Activated gamma-delta T cell (primary cell): ENCODE data around the gene PCDHA9.
"Not testable (repeated sequence)": the region's sequence is repeated elsewhere in the genome, so short reads cannot be mapped to it uniquely, and the experiment has no call there.

Experiments used
- DNase-seq: peaks from one replicate; lab custom pipeline; 2025; lab: John Stamatoyannopoulos, UW
- total RNA-seq, 2 donors: gene quantifications; one replicate each; lab custom pipeline; 2026; lab: John Stamatoyannopoulos, UW

Gene PCDHA9, protein sequence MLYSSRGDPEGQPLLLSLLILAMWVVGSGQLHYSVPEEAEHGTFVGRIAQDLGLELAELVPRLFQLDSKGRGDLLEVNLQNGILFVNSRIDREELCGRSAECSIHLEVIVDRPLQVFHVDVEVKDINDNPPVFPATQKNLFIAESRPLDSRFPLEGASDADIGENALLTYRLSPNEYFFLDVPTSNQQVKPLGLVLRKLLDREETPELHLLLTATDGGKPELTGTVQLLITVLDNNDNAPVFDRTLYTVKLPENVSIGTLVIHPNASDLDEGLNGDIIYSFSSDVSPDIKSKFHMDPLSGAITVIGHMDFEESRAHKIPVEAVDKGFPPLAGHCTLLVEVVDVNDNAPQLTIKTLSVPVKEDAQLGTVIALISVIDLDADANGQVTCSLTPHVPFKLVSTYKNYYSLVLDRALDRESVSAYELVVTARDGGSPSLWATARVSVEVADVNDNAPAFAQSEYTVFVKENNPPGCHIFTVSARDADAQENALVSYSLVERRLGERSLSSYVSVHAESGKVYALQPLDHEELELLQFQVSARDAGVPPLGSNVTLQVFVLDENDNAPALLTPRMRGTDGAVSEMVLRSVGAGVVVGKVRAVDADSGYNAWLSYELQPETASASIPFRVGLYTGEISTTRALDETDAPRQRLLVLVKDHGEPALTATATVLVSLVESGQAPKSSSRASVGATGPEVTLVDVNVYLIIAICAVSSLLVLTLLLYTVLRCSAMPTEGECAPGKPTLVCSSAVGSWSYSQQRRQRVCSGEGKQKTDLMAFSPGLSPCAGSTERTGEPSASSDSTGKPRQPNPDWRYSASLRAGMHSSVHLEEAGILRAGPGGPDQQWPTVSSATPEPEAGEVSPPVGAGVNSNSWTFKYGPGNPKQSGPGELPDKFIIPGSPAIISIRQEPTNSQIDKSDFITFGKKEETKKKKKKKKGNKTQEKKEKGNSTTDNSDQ
- 0 reads per million in 2 donors for total RNA-seq

DNA sequence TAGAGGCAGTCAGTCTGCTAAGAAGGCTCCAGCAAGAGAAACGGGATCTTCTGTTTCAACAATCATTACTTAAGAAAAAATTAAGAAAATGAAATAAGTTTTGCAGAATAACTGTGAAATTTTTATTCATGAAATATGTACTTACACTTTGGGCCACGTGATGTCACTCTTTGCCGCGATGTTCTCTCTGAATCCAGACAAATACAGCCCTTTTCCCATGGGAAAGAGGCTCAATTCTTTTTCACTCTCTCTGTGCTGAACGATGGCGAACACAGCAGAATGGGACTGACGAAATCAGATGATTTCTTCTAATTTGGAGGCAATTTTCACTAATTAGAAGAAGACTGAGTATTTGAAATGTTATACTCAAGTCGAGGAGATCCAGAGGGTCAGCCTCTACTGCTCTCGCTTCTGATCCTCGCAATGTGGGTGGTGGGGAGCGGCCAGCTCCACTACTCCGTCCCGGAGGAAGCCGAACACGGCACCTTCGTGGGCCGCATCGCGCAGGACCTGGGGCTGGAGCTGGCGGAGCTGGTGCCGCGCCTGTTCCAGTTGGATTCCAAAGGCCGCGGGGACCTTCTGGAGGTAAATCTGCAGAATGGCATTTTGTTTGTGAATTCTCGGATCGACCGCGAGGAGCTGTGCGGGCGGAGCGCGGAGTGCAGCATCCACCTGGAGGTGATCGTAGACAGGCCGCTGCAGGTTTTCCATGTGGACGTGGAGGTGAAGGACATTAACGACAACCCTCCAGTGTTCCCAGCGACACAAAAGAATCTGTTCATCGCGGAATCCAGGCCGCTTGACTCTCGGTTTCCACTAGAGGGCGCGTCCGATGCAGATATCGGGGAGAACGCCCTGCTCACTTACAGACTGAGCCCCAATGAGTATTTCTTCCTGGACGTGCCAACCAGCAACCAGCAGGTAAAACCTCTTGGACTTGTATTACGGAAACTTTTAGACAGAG is at the start of gene PCDHA9:
PCDHA9 (plus strand) TSS at position 244 of the 964 bp plus-strand sequence; CDS start at position 358, 114 bp downstream.
- not testable (repeated sequence) for DNase-seq

DNA sequence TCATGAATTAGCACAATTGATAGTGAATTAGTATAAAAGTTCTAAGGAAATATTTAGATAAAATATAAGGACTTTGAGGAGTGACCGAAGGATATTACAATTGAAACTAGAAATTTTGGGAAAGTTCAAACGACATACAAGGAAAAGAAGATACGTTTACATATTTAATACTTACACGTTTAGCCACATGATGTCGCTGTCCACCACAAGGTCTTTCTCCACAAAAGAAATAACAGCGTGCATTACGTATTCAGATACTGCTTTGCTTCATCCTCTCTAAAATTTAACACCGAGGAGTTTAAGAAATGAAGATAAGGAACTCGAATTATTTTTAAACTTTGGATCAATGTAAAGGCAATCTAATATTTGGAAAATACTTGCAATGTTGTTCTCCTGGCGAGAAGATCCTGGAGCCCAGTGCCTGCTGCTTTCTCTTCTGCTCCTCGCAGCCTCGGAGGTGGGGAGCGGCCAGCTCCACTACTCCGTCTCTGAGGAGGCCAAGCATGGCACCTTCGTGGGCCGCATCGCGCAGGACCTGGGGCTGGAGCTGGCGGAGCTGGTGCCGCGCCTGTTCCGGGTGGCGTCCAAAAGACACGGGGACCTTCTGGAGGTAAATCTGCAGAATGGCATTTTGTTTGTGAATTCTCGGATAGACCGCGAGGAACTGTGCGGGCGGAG is 47.2 kb upstream of the PCDHA9 start, which contains the start of gene PCDHA3:
PCDHA3 (plus strand) TSS at position 242 of the 678 bp plus-strand sequence.
- no peak for DNase-seq

DNA sequence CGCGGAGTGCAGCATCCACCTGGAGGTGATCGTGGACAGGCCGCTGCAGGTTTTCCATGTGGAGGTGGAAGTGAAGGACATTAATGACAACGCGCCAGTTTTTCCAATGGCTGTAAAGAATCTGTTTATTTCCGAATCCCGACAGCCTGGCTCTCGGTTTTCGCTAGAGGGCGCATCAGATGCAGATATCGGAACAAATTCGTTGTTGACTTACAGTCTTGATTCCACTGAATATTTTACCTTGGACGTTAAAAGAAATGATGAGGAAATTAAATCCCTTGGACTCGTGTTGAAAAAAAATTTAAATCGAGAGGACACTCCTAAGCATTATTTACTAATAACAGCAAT is 46.7 kb upstream of the PCDHA9 start:
- no peak for DNase-seq

DNA sequence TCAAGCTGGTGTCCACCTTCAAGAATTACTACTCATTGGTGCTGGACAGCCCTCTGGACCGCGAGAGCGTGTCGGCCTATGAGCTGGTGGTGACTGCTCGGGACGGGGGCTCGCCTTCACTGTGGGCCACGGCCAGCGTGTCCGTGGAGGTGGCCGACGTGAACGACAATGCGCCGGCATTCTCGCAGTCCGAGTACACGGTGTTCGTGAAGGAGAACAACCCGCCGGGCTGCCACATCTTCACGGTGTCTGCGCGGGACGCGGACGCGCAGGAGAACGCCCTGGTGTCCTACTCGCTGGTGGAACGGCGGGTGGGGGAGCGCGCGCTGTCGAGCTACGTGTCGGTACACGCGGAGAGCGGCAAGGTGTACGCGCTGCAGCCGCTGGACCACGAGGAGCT is 45.8 kb upstream of the PCDHA9 start:
- DNase-seq = not testable (repeated sequence)

DNA sequence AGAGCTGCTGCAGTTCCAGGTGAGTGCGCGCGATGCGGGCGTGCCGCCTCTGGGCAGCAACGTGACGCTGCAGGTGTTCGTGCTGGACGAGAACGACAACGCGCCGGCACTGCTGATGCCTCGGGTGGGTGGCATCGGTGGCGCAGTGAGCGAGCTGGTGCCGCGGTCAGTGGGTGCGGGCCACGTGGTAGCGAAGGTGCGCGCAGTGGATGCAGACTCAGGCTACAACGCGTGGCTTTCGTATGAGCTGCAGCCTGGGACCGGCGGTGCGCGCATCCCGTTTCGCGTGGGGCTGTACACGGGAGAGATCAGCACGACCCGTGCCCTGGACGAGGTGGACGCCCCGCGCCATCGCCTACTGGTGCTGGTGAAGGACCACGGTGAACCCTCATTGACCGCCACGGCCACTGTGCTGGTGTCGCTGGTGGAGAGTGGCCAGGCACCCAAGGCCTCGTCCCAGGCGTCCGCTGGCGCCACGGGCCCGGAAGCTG is 45.4 kb upstream of the PCDHA9 start:
- no peak for DNase-seq

DNA sequence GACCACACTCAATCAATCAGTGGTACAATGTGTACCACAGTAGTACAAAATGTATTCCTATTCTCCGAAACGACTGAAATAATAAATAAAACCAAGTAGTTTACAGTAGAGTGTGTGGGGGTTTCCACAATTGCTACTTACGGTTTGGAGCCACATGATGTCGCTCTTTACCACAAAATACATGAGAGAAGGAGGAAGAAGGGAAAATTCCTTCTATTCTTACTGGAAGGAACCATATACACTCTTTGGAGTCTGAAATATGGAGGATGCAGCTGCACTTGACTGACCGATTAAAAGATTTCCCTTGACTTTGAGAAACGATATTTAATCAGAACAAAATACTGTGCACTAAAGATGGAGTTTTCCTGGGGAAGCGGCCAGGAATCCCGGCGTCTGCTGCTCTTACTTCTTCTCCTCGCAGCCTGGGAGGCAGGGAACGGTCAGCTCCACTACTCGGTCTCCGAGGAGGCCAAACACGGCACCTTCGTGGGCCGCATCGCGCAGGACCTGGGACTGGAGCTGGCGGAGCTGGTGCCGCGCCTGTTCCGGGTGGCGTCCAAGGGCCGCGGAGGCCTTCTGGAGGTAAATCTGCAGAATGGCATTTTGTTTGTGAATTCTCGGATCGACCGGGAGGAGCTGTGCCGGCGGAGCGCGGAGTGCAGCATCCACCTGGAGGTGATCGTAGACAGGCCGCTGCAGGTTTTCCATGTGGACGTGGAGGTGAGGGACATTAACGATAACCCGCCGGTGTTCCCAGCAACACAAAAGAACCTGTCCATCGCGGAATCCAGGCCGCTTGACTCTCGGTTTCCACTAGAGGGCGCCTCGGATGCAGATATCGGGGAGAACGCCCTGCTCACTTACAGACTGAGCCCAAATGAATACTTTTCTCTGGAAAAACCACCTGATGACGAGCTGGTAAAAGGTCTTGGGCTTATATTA is 41.1 kb upstream of the PCDHA9 start, which contains the start of gene PCDHA4:
PCDHA4 (plus strand) TSS at position 235 of the 942 bp plus-strand sequence.
- DNase-seq = no peak

DNA sequence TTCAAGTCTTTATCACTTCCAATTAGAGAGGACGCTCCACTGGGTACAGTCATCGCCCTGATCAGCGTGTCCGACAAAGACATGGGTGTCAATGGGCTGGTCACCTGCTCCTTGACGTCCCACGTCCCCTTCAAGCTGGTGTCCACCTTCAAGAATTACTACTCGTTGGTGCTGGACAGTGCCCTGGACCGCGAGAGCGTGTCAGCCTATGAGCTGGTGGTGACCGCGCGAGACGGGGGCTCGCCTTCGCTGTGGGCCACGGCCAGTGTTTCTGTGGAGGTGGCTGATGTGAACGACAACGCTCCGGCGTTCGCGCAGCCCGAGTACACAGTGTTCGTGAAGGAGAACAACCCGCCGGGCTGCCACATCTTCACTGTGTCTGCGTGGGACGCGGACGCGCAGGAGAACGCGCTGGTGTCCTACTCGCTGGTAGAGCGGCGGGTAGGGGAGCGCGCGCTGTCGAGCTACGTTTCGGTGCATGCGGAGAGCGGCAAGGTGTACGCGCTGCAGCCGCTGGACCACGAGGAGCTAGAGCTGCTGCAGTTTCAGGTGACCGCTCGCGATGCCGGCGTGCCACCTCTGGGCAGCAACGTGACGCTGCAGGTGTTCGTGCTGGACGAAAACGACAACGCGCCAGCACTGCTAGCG is 39.8 kb upstream of the PCDHA9 start:
- DNase-seq = not testable (repeated sequence)

DNA sequence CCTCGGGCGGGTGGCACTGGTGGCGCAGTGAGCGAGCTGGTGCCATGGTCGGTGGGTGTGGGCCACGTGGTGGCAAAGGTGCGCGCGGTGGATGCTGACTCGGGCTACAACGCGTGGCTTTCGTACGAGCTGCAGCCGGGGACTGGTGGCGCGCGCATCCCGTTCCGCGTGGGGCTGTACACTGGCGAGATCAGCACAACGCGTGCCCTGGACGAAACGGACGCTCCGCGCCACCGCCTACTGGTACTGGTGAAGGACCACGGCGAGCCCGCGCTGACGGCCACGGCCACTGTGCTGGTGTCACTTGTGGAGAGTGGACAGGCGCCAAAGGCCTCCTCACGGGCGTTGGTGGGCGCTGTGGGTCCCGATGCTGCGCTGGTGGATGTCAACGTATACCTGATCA is 39.3 kb upstream of the PCDHA9 start:
- DNase-seq = no peak

DNA sequence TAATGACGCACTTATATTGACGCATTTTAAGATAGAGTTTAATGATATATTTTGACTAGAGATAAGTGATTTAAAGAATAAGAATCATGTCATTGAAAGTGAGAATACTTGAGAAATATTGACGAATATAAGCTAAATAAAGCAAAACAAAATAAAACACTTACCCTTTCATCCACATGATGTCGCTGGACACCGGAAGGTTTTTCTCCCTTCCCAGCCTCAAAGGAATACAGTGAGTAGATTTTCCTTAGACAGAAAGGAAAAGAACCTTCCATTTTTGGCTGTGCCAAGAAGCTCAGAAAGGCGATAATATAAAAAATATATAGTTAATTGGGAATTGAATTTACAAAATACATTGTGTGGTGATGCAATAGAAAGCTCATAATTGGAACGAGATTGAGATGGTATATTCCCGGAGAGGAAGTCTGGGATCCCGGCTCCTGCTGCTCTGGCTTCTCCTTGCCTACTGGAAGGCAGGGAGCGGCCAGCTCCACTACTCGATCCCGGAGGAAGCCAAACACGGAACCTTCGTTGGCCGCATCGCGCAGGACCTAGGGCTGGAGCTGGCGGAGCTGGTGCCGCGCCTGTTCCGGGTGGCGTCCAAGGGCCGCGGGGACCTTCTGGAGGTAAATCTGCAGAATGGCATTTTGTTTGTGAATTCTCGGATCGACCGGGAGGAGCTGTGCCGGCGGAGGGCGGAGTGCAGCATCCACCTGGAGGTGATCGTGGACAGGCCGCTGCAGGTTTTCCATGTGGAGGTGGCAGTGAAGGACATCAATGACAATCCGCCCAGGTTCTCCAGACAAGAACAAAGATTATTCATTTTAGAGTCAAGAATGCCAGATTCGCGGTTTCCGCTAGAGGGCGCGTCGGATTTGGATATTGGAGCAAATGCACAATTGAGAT is 26.6 kb upstream of the PCDHA9 start, which contains the start of gene PCDHA5:
PCDHA5 (plus strand) TSS at position 239 of the 906 bp plus-strand sequence.
- no peak for DNase-seq

DNA sequence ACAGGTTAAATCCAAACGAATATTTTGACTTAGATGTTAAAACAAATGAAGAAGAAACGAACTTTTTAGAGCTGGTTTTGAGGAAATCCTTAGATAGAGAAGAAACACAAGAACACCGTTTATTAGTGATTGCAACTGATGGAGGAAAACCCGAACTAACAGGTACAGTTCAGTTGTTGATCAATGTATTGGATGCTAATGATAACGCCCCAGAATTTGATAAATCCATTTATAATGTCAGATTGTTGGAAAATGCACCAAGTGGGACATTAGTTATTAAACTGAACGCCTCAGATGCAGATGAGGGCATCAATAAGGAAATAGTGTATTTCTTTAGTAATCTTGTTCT is 25.9 kb upstream of the PCDHA9 start:
- no peak for DNase-seq

DNA sequence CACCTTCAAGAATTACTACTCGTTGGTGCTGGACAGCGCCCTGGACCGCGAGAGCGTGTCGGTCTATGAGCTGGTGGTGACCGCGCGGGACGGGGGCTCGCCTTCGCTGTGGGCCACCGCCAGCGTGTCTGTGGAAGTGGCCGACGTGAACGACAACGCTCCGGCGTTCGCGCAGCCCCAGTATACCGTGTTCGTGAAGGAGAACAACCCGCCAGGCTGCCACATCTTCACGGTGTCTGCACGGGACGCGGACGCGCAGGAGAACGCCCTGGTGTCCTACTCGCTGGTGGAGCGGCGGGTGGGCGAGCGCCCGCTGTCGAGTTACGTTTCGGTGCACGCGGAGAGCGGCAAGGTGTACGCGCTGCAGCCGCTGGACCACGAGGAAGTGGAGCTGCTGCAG is 25.2 kb upstream of the PCDHA9 start:
- DNase-seq = not testable (repeated sequence)

DNA sequence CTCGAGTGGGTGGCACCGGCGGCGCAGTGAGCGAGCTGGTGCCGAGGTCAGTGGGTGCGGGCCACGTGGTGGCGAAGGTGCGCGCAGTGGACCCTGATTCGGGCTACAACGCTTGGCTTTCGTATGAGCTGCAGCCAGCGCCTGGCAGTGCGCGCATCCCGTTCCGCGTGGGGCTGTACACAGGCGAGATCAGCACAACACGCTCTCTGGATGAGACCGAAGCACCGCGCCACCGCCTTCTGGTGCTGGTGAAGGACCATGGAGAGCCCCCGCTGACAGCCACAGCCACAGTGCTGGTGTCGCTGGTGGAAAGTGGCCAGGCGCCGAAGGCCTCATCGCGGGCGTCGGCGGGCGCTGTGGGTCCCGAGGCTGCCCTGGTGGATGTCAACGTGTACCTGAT is 24.7 kb upstream of the PCDHA9 start:
- no peak for DNase-seq

DNA sequence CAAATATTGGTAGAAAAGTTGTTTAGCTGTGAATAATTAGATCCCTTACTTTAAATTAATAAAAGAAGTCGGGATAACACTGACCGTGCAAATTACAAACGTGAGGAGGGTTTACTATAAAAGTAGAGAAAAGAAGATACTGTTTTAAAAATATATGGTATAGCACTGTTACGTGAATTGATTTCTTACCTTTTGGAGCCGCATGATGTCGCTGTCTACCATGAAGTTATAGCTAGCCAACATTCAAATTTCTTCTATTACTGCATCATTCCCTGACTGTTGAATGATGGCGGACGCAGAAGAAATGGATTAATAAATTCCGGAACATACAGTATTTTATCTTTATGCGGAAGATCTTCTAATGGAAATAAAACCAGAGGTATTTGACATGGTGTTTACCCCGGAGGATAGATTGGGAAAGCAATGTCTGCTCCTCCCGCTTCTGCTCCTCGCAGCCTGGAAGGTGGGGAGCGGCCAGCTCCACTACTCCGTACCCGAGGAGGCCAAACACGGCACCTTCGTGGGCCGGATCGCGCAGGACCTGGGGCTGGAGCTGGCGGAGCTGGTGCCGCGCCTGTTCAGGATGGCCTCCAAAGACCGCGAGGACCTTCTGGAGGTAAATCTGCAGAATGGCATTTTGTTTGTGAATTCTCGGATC is 20.3 kb upstream of the PCDHA9 start, which contains the start of gene PCDHA6:
PCDHA6 (plus strand) TSS at position 257 of the 658 bp plus-strand sequence; CDS start at position 389, 132 bp downstream.
- no peak for DNase-seq

DNA sequence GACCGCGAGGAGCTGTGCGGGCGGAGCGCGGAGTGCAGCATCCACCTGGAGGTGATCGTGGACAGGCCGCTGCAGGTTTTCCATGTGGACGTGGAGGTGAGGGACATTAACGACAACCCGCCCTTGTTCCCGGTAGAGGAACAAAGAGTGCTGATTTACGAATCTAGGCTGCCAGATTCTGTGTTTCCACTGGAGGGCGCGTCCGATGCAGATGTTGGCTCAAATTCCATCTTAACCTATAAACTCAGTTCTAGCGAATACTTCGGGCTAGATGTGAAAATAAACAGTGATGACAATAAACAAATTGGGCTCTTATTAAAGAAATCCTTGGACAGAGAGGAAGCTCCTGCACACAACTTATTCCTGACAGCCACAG is 19.8 kb upstream of the PCDHA9 start:
- no peak for DNase-seq

DNA sequence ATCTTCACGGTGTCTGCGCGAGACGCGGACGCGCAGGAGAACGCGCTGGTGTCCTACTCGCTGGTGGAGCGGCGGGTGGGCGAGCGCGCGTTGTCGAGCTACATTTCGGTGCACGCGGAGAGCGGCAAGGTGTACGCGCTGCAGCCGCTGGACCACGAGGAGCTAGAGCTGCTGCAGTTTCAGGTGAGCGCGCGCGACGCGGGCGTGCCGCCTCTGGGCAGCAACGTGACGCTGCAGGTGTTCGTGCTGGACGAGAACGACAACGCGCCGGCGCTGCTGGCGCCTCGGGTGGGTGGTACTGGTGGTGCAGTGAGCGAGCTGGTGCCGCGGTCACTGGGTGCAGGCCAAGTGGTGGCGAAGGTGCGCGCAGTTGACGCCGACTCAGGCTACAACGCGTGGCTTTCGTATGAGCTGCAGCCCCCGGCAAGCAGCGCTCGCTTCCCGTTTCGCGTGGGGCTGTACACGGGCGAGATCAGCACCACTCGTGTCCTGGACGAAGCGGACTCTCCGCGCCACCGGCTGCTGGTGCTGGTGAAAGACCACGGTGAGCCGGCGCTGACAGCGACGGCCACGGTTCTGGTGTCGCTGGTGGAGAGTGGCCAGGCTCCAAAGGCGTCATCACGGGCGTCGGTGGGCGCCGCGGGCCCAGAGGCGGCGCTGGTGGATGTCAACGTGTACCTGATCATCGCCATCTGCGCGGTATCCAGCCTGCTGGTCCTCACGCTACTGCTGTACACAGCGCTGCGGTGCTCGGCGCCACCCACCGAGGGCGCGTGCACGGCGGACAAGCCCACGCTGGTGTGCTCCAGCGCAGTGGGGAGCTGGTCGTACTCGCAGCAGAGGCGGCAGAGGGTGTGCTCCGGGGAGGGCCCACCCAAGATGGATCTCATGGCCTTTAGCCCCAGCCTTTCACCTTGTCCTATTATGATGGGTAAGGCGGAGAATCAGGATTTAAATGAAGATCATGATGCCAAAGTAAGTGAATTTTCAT is 18.4 kb upstream of the PCDHA9 start:
- not testable (repeated sequence) for DNase-seq

DNA sequence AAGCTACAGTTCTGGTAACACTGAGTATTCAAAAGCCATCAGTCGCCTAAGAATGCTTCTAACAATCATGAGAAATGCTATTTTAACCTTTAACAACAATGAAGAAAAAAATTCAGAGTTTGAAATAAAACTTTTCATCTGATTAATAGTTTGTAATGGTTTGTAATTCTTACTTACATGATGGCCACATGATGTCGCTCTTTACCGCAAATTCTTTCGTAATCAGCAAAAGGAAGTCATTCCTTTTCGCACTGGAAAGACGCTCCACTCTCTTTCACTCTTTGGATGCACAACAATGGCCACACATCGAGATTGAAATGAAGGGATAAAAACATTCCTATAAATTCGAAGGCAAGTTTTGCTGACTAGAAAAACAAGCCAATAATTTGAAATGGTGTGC is 14.2 kb upstream of the PCDHA9 start, which contains the start of gene PCDHA7:
PCDHA7 (plus strand) TSS at position 277 of the 400 bp plus-strand sequence; CDS start at position 392, 115 bp downstream.
- no peak for DNase-seq
